Keratinocyte (primary cell): ENCODE results near the gene GAP43. TPM values are rescaled to one million over a fixed set of nuclear protein-coding genes. Genes with fewer than 3 reads are reported as not detected.

ENCODE experiments used
- DNase-seq: peaks from one replicate; pipeline ENCODE4 v3.0.0-alpha.2; 2011; ENCODE audit warnings: low read depth, missing footprints, low spot score
- FAIRE-seq: peaks from 2 replicates; lab custom pipeline; 2011; peaks lifted over from hg19 to GRCh38; lab: Jason Lieb, UNC
- H2AFZ ChIP-seq: 2 replicates; pipeline ENCODE4 v1.6.0; 2012; ENCODE audit warnings: low read length, control low read depth, inconsistent platforms; ENCODE audit not compliant: control insufficient read depth
- H3K27ac ChIP-seq: 2 replicates; pipeline ENCODE4 v1.5.1; 2011; ENCODE audit warnings: low read length; ENCODE audit not compliant: control insufficient read depth, insufficient read depth
- H3K27me3 ChIP-seq: 3 replicates; pipeline ENCODE4 v1.6.0; 2011; ENCODE audit warnings: low read length; ENCODE audit not compliant: control insufficient read depth, insufficient read depth; ENCODE audit errors: extremely low read depth
- H3K36me3 ChIP-seq, 2 experiments: 2 replicates in 1 of 2; 3 replicates in 1 of 2; pipeline ENCODE4 v1.5.1; 2011; ENCODE audit warnings: low read length in 2 of 2, mild to moderate bottlenecking in 1 of 2; ENCODE audit not compliant: control insufficient read depth in 2 of 2, insufficient read depth in 2 of 2; ENCODE audit errors: extremely low read depth in 1 of 2
- H3K4me1 ChIP-seq: 3 replicates; pipeline ENCODE4 v1.5.1; 2011; ENCODE audit warnings: low read length; ENCODE audit not compliant: control insufficient read depth, insufficient read depth; ENCODE audit errors: extremely low read depth
- H3K4me2 ChIP-seq: 3 replicates; pipeline ENCODE4 v1.6.0; 2011; ENCODE audit warnings: low read depth, low read length; ENCODE audit not compliant: control insufficient read depth, insufficient read depth; ENCODE audit errors: extremely low read depth
- H3K4me3 ChIP-seq, 3 experiments: fragments of 200-600 bp in 1 of 3; sonication (generic) in 1 of 3; 2 replicates in 2 of 3; 3 replicates in 1 of 3; pipeline ENCODE4 v1.5.1; 2011 to 2016; ENCODE audit warnings: low read length in 3 of 3, mild to moderate bottlenecking in 3 of 3, control low read depth in 2 of 3, inconsistent platforms in 1 of 3, low read depth in 1 of 3, mixed read lengths in 1 of 3, mixed run types in 1 of 3, moderate library complexity in 1 of 3; ENCODE audit not compliant: control insufficient read depth in 2 of 3, insufficient read depth in 2 of 3; ENCODE audit errors: extremely low read depth in 1 of 3
- H3K79me2 ChIP-seq: 2 replicates; pipeline ENCODE4 v1.6.0; 2012; ENCODE audit warnings: low read length; ENCODE audit not compliant: control insufficient read depth, insufficient read depth
- H3K9ac ChIP-seq: 3 replicates; pipeline ENCODE4 v1.6.0; 2011; ENCODE audit warnings: low read length; ENCODE audit not compliant: control insufficient read depth, insufficient read depth; ENCODE audit errors: extremely low read depth
- H3K9me1 ChIP-seq: 3 replicates; pipeline ENCODE4 v1.6.0; 2011; ENCODE audit warnings: low read length; ENCODE audit not compliant: control insufficient read depth, insufficient read depth; ENCODE audit errors: extremely low read depth
- H3K9me3 ChIP-seq: 2 replicates; pipeline ENCODE4 v1.5.1; 2012; ENCODE audit warnings: low read depth, low read length; ENCODE audit not compliant: control insufficient read depth
- H4K20me1 ChIP-seq: 3 replicates; pipeline ENCODE4 v1.6.0; 2011; ENCODE audit warnings: low read length; ENCODE audit not compliant: control insufficient read depth, insufficient read depth; ENCODE audit errors: extremely low read depth
- CTCF ChIP-seq, 3 experiments: IDR thresholded peaks in 1 of 3; conservative IDR thresholded peaks in 1 of 3; optimal IDR thresholded peaks in 1 of 3; 2 replicates in 2 of 3; 3 replicates in 1 of 3; pipeline versions ENCODE3 to v1.5.1; 2011; ENCODE audit warnings: low read length in 3 of 3, mild to moderate bottlenecking in 3 of 3, moderate library complexity in 2 of 3, control low read depth in 1 of 3, inconsistent platforms in 1 of 3; ENCODE audit not compliant: insufficient read depth in 2 of 3; ENCODE audit errors: extremely low read depth in 1 of 3
- EZH2 ChIP-seq: IDR thresholded peaks from one replicate; pipeline ENCODE4 v1.6.1; 2012; ENCODE audit warnings: inconsistent platforms, mild to moderate bottlenecking, low read length, moderate library complexity
- dilution Hi-C: fragments of 300-500 bp; cut with MboI; formaldehyde crosslinking; loops from one replicate; pipeline ENCODE4 v1.7.0; 2020; ENCODE audit warnings: low sequenced_read_pairs; ENCODE audit not compliant: extremely low pct_ligation_motif_present
- polyA plus RNA-seq, 5 experiments: library from polyadenylated mRNA; depleted of rRNA in 3 of 5; stranded (reverse) in 3 of 5; stranded (forward) in 1 of 5; unstranded in 1 of 5; fragments of >200 nt; gene quantifications; 1 replicate in 1 of 5; 2 replicates in 3 of 5; 3 replicates in 1 of 5; pipeline versions ENCODE4 v1.2.1 to v1.2.3, GENCODE V29; 2011 to 2012; ENCODE audit warnings: missing spikeins in 2 of 5, low read depth in 1 of 5, low replicate concordance in 1 of 5

Gene GAP43
- polyA plus RNA-seq, 1 donor (not counting 4 experiments of a cell fraction or from before 2014, with no cell fraction given): not detected

GRCh38 chr3:115588201-115589115 lies 34.9 kb upstream of the GAP43 start:
- no peaks in the 10 kb centered on the region for H3K79me2 ChIP-seq
- H3K27ac ChIP-seq: no peak overlapping the region
- no peaks in the 10 kb centered on the region for H3K9me1 ChIP-seq
- no peak for FAIRE-seq
- no peak overlapping the region for H3K4me2 ChIP-seq
- H3K4me3 ChIP-seq: no peak overlapping the region
- no peak for DNase-seq
- no peak overlapping the region for H3K9ac ChIP-seq
- H4K20me1 ChIP-seq: no peaks in the 10 kb centered on the region
- no peak overlapping the region for H2AFZ ChIP-seq
- no peaks in the 10 kb centered on the region for H3K27me3 ChIP-seq
- dilution Hi-C loops: no loop called here
- H3K4me1 ChIP-seq: no peaks in the 10 kb centered on the region
- H3K36me3 ChIP-seq: no peaks in the 10 kb centered on the region
- H3K9me3 ChIP-seq: no peaks in the 10 kb centered on the region
- TF ChIP-seq CTCF (optimal IDR thresholded peaks at IDR 0.05 in 1 of 3, IDR thresholded peaks at IDR 0.05 in 1 of 3, conservative IDR thresholded peaks at IDR 0.05 in 1 of 3; ENCODE audit: extremely low read depth in 1 of 3, insufficient read depth in 2 of 3, low read length in 3 of 3) (no peak), EZH2 (no peak)

GRCh38 chr3:115590873-115591272 lies 32.4 kb upstream of the GAP43 start:
- Histone ChIP-seq H3K4me2 (no peak overlapping the region), H3K4me1 (no peaks in the 10 kb centered on the region), H4K20me1 (no peaks in the 10 kb centered on the region), H3K27me3 (no peaks in the 10 kb centered on the region), H3K9me3 (no peaks in the 10 kb centered on the region), H3K4me3 (no peak overlapping the region), H3K79me2 (no peaks in the 10 kb centered on the region), H3K36me3 (no peaks in the 10 kb centered on the region), H2AFZ (no peak overlapping the region), H3K9ac (no peak overlapping the region), H3K27ac (no peak overlapping the region), H3K9me1 (no peaks in the 10 kb centered on the region)
- dilution Hi-C loops: no loop called here
- DNase-seq (no peak), FAIRE-seq (no peak)
- no peak for TF ChIP-seq EZH2
- no peak for TF ChIP-seq CTCF (optimal IDR thresholded peaks at IDR 0.05 in 1 of 3, IDR thresholded peaks at IDR 0.05 in 1 of 3, conservative IDR thresholded peaks at IDR 0.05 in 1 of 3; ENCODE audit: extremely low read depth in 1 of 3, insufficient read depth in 2 of 3, low read length in 3 of 3)
